PC-9 (cell line): ENCODE data around the gene TBC1D24. TPM values are rescaled to one million over a fixed set of nuclear protein-coding genes. Genes with fewer than 3 reads are reported as not detected.

Experiments used
- BruUV-seq: library from RNA; stranded (reverse); fragments of 400-500 nt; replicated peaks from 2 replicates; lab custom pipeline; 2021; lab: Mats Ljungman, UMichigan
- CTCF ChIA-PET: fragments of 300-600 bp; sonication (Branson Sonifier 250); formaldehyde crosslinking; loops from one replicate; lab custom pipeline; 2022; ENCODE audit warnings: antibody characterized with exemption; lab: Charles Lee
- POLR2A ChIA-PET: fragments of 300-600 bp; sonication (Branson Sonifier 250); formaldehyde crosslinking; loops from one replicate; lab custom pipeline; 2022; ENCODE audit warnings: antibody characterized with exemption; ENCODE audit not compliant: unreplicated experiment; lab: Charles Lee
- DNase-seq, 2 experiments: peaks; one replicate each; pipeline versions ENCODE4 v3.0.0 to v3.0.0-alpha.2; 2015 to 2022; ENCODE audit warnings: mixed read lengths in 1 of 2
- H2AFZ ChIP-seq: fragments of 200-600 bp; sonication (generic); 2 replicates; pipeline ENCODE4 v1.8.1; 2017; ENCODE audit warnings: antibody characterized with exemption
- H3F3A ChIP-seq: fragments of 200-600 bp; sonication (generic); 2 replicates; pipeline ENCODE4 v1.8.1; 2017; ENCODE audit warnings: antibody characterized with exemption, mild to moderate bottlenecking, low read depth; ENCODE audit not compliant: insufficient read depth
- H3K27ac ChIP-seq: fragments of 200-600 bp; sonication (generic); 2 replicates; pipeline ENCODE4 v1.6.1; 2016; ENCODE audit warnings: mixed run types
- H3K27me3 ChIP-seq: fragments of 200-600 bp; sonication (generic); 2 replicates; pipeline ENCODE4 v1.6.1; 2016; ENCODE audit warnings: low read depth, mixed run types; ENCODE audit not compliant: insufficient read depth
- H3K36me3 ChIP-seq: fragments of 200-600 bp; sonication (generic); 2 replicates; pipeline ENCODE4 v1.6.1; 2016; ENCODE audit warnings: low read depth, mixed run types
- H3K4me1 ChIP-seq: fragments of 200-600 bp; sonication (generic); replicated peaks from 2 replicates; pipeline ENCODE4 v1.6.1; 2016; ENCODE audit warnings: mixed run types; ENCODE audit not compliant: insufficient read depth
- H3K4me2 ChIP-seq: fragments of 200-600 bp; sonication (generic); 2 replicates; pipeline ENCODE4 v1.6.1; 2017; ENCODE audit warnings: mixed run types
- H3K4me3 ChIP-seq: fragments of 200-600 bp; sonication (generic); 2 replicates; pipeline ENCODE4 v1.6.1; 2016; ENCODE audit warnings: mixed run types
- H3K79me2 ChIP-seq: fragments of 200-600 bp; sonication (generic); 2 replicates; pipeline ENCODE4 v1.6.1; 2017; ENCODE audit warnings: low read depth, mixed run types
- H3K9me2 ChIP-seq: fragments of 200-600 bp; sonication (generic); 2 replicates; pipeline ENCODE4 v1.8.1; 2017; ENCODE audit warnings: mild to moderate bottlenecking; ENCODE audit not compliant: insufficient read depth
- H3K9me3 ChIP-seq: fragments of 200-600 bp; sonication (generic); 2 replicates; pipeline ENCODE4 v1.8.1; 2016; ENCODE audit warnings: low read depth; ENCODE audit not compliant: insufficient read depth
- H4K20me1 ChIP-seq: fragments of 200-600 bp; sonication (generic); 2 replicates; pipeline ENCODE4 v1.8.1; 2017; ENCODE audit not compliant: insufficient read depth
- CTCF ChIP-seq: fragments of 200-600 bp; sonication (generic); conservative IDR thresholded peaks from 2 replicates; pipeline ENCODE4 v1.6.1; 2017; ENCODE audit warnings: mixed run types, antibody characterized with exemption, mild to moderate bottlenecking, moderate library complexity
- EZH2 ChIP-seq: fragments of 200-600 bp; sonication (generic); IDR thresholded peaks from 2 replicates; pipeline ENCODE4 v1.8.0; 2017; ENCODE audit warnings: antibody characterized with exemption, low read depth
- intact Hi-C: fragments of 100-400 bp; cut with micrococcal nuclease; formaldehyde crosslinking; loops from one replicate; pipeline ENCODE4 v1.10.0; 2022; ENCODE audit not compliant: unreplicated experiment
- total RNA-seq: library from RNA; stranded (reverse); gene quantifications from 2 replicates; pipeline ENCODE4 v1.2.3, GENCODE V29; 2021

The TBC1D24 gene
- total RNA-seq, 1 experiment from 2014 or later: 30.0 TPM

- CTCF ChIA-PET: interaction anchor here (0.6 kb wide), 1 partner anchor 1089 kb away, joined by 12 read pairs; no protein-coding TSS in a partner anchor
- no peaks in the 10 kb centered on the region; the same call in 1 of the 2 replicates for H3K79me2 ChIP-seq
- H4K20me1 ChIP-seq: no peaks in the 10 kb centered on the region
- no peaks in the 10 kb centered on the region for H3K9me3 ChIP-seq
- peaks cover 8% of the 10 kb centered on the region; the same call in 1 of the 2 replicates for H3F3A ChIP-seq
- H2AFZ ChIP-seq: no peak overlapping the region
- no peak for DNase-seq
- BruUV-seq: no TSS peak
- H3K9me2 ChIP-seq: no peaks in the 10 kb centered on the region
- no peaks in the 10 kb centered on the region for H3K36me3 ChIP-seq
- POLR2A ChIA-PET: no interaction called here
- H3K27me3 ChIP-seq: no peaks in the 10 kb centered on the region
- intact Hi-C loops: no loop called here
- TF ChIP-seq EZH2: no peak
- TF ChIP-seq CTCF: no peak
- peaks cover 10% of the 10 kb centered on the region; the same call in 1 of the 2 replicates for H3K4me1 ChIP-seq
- no peak overlapping the region for H3K4me3 ChIP-seq
- H3K4me2 ChIP-seq: no peak overlapping the region
- no peak overlapping the region for H3K27ac ChIP-seq
Measured at GRCh38 chr16:2528161-2529060, 53.5 kb downstream of the TBC1D24 start.

DNA sequence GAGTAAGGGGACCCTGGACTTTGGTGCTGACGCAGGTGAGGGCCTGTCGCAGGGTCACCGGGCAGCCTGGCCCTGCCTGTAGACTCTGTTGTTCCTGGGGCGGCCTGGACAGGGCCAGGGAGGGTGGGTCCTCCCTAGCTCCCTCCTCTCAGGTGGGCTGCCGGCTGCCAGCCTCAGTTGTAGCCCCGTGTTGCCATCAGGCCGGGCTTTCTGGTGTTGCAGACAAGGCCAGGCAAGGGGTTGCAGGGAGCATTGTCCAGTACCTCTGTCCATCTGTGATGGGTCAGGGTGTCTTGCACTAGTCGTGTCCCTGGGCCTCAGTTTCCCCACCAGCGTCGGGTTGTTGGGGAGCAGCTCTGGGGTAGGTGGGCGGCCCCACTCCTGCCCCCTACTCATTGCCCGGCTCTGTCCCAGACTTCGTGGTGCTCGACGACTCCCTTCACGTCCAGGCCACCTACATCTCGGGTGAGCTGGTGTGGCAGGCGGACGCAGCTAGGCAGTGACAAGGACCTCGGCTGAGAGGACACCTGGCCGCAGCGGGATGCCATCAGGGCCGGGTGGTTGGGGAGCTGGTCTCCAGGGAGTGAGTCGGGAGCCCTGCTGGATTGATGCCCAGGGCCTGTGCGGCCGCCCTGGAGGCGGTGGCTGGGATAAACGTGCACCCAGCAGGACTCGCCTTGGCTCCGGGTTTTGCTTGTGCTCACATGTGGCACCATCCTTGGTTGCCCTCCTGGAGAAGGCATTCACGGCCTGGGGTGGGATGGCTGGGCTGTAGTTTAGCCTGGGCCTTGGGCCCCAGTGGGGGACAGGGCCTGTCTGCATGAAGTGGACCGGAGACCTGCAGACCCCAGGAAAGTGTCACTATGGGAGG lies 54.4 kb downstream of the TBC1D24 start:
- TF ChIP-seq CTCF (no peak), EZH2 (no peak)
- Histone ChIP-seq H3F3A (peaks cover 13% of the 10 kb centered on the region; the same call in 1 of the 2 replicates), H2AFZ (no peak overlapping the region), H3K27ac (no peak overlapping the region), H4K20me1 (no peaks in the 10 kb centered on the region), H3K4me1 (peaks cover 10% of the 10 kb centered on the region; the same call in 1 of the 2 replicates), H3K9me2 (no peaks in the 10 kb centered on the region), H3K27me3 (no peaks in the 10 kb centered on the region), H3K9me3 (no peaks in the 10 kb centered on the region), H3K36me3 (no peaks in the 10 kb centered on the region), H3K4me3 (no peak overlapping the region), H3K4me2 (no peak overlapping the region), H3K79me2 (no peaks in the 10 kb centered on the region)
- BruUV-seq: no TSS peak
- ChIA-PET POLR2A (no interaction called here), CTCF (interaction anchor here (0.6 kb wide), 1 partner anchor 1090 kb away, joined by 12 read pairs; no protein-coding TSS in a partner anchor)
- DNase-seq: no peak
- intact Hi-C loops: no loop called here

DNA sequence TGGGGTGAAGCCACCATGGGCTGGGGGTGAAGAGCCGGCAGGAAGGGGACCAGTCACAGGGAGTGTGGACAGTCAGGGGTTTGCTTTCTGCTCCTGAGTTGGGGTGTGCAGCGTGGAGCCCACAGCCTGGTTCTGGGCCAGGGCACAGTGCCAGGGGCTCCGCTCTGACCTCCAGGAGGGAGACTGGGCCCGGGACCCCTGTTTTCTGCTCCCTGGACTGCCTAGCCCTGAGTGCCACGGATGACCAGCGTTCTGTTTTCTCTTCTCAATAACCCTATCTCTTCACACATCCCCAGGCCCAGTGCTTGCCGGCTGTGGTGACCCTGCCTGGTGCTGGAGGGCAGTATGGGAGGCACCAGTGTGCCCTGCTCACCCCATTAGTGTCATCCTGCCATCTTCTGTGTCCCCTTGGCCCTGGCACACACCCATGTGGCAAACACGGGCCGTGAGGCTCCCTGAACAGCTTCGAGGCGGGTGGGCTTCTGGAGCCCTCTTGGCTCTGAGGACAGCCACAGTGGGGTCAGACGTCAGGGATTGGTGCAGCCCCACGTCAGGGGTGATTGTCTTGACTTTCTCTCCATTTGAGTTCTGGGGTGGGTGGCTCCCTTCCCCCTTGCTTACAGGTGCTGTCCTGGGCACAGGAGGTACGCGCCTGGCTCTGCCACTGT lies 55.2 kb downstream of the TBC1D24 start:
- no TSS peak for BruUV-seq
- Histone ChIP-seq H3K27me3 (no peaks in the 10 kb centered on the region), H3K4me1 (peaks cover 10% of the 10 kb centered on the region; the same call in 1 of the 2 replicates), H3K4me3 (no peak overlapping the region), H2AFZ (no peak overlapping the region), H3K79me2 (no peaks in the 10 kb centered on the region), H3F3A (peaks cover 17% of the 10 kb centered on the region; the same call in 1 of the 2 replicates), H3K9me3 (no peaks in the 10 kb centered on the region), H3K36me3 (no peaks in the 10 kb centered on the region), H3K9me2 (no peaks in the 10 kb centered on the region), H3K4me2 (no peak overlapping the region), H4K20me1 (no peaks in the 10 kb centered on the region), H3K27ac (no peak overlapping the region)
- no peak for DNase-seq
- intact Hi-C loops: no loop called here
- CTCF ChIA-PET: no interaction called here
- POLR2A ChIA-PET: interaction anchor here (0.6 kb wide), 1 partner anchor 312 kb away, joined by 3 read pairs; no protein-coding TSS in a partner anchor
- TF ChIP-seq EZH2 (no peak), CTCF (no peak)
